ENCODE measurements around the gene PTGR2.

DNA sequence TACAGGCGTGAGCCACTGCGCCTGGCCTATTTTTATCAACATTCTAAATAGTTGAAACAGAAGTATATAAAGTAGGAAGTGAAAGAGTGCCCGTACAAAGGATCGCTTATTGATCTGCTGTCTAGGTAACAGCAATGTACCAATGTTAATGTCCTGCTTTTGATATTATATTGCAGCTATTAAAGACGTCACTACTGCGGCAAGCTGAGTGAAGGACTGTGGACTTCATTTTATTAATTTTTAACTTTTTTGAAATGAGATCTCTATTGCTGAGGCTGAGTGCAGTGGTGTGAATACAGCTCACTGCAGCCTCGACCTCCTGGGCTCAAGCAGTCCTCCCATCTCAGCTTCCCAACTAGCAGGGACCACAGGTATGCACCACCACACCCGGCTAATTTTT is 10.8 kb downstream of the PTGR2 start:
- TF ChIP-seq, protein P1, sequence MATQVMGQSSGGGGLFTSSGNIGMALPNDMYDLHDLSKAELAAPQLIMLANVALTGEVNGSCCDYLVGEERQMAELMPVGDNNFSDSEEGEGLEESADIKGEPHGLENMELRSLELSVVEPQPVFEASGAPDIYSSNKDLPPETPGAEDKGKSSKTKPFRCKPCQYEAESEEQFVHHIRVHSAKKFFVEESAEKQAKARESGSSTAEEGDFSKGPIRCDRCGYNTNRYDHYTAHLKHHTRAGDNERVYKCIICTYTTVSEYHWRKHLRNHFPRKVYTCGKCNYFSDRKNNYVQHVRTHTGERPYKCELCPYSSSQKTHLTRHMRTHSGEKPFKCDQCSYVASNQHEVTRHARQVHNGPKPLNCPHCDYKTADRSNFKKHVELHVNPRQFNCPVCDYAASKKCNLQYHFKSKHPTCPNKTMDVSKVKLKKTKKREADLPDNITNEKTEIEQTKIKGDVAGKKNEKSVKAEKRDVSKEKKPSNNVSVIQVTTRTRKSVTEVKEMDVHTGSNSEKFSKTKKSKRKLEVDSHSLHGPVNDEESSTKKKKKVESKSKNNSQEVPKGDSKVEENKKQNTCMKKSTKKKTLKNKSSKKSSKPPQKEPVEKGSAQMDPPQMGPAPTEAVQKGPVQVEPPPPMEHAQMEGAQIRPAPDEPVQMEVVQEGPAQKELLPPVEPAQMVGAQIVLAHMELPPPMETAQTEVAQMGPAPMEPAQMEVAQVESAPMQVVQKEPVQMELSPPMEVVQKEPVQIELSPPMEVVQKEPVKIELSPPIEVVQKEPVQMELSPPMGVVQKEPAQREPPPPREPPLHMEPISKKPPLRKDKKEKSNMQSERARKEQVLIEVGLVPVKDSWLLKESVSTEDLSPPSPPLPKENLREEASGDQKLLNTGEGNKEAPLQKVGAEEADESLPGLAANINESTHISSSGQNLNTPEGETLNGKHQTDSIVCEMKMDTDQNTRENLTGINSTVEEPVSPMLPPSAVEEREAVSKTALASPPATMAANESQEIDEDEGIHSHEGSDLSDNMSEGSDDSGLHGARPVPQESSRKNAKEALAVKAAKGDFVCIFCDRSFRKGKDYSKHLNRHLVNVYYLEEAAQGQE (IDR thresholded peaks at IDR 0.05; ENCODE audit: insufficient read depth in 1 of 2, low read depth in 2 of 2, low read length in 2 of 2), result no peak
- TF ChIP-seq SIN3A (IDR thresholded peaks at IDR 0.05; ENCODE audit: borderline replicate concordance, insufficient read depth, low read length) (no peak), POLR2AphosphoS5 (IDR thresholded peaks at IDR 0.05; ENCODE audit: low read depth, low read length) (no peak), TAF1 (IDR thresholded peaks at IDR 0.05; ENCODE audit: borderline replicate concordance, insufficient read depth, low read length) (no peak), FOXP2 (optimal IDR thresholded peaks at IDR 0.05; ENCODE audit: borderline replicate concordance, extremely low read depth, extremely low read length, insufficient read depth) (no peak)

All from PFSK-1 (cell line).